Mesodermal cell (in vitro differentiated cells): ENCODE measurements around the gene C2CD5.
"Not testable (repeated sequence)": the region's sequence is repeated elsewhere in the genome, so short reads cannot be mapped to it uniquely, and the experiment has no call there.

ENCODE experiments used
- H3K27ac ChIP-seq: 2 replicates; pipeline ENCODE4 v1.7.0; 2013; ENCODE audit warnings: mild to moderate bottlenecking, low read depth, low read length, moderate library complexity; ENCODE audit not compliant: severe bottlenecking
- H3K36me3 ChIP-seq: 2 replicates; pipeline ENCODE4 v1.7.1; 2013; ENCODE audit warnings: mild to moderate bottlenecking, low read length, moderate library complexity; ENCODE audit not compliant: control insufficient read depth, insufficient read depth
- H3K4me1 ChIP-seq: one replicate; pipeline ENCODE4 v1.7.1; 2013; ENCODE audit warnings: mild to moderate bottlenecking, low read length; ENCODE audit not compliant: insufficient read depth, control insufficient read depth, poor library complexity, severe bottlenecking
- H3K4me3 ChIP-seq: 2 replicates; pipeline ENCODE4 v1.7.0; 2013; ENCODE audit warnings: low read length, control low read depth, mild to moderate bottlenecking; ENCODE audit not compliant: insufficient read depth, poor library complexity, severe bottlenecking; ENCODE audit errors: extremely low read depth
- H3K9me3 ChIP-seq: 2 replicates; pipeline ENCODE4 v1.7.1; 2013; ENCODE audit warnings: mild to moderate bottlenecking, low read length, moderate library complexity; ENCODE audit not compliant: control insufficient read depth
- WGBS, 2 experiments: methylation state at CpG; one replicate each; pipeline ENCODE4 v1.1.5; 2013; ENCODE audit warnings: missing lambda C conversion rate in 2 of 2; ENCODE audit not compliant: insufficient coverage in 2 of 2; 5-methylcytosine and 5-hydroxymethylcytosine counted together

C2CD5 gene

GRCh38 chr12:22514875-22515274 lies 29.5 kb downstream of the C2CD5 start:
- no peaks in the 10 kb centered on the region for H3K9me3 ChIP-seq
- peaks cover 8% of the 10 kb centered on the region for H3K36me3 ChIP-seq
- H3K27ac ChIP-seq = no peak overlapping the region
- WGBS, 2 experiments = 67% methylated on average over 1 of the region's 1 CpG; no CpG with 5 or more reads in 1 of the 2 experiments
- no peaks in the 10 kb centered on the region for H3K4me1 ChIP-seq
- no peak overlapping the region for H3K4me3 ChIP-seq

- H3K36me3 ChIP-seq = peaks cover 10% of the 10 kb centered on the region
- 90 to 92% methylated on average over 2 of the region's 2 CpGs for WGBS, 2 experiments
- H3K9me3 ChIP-seq = no peaks in the 10 kb centered on the region
- H3K27ac ChIP-seq = no peak overlapping the region
- no peaks in the 10 kb centered on the region for H3K4me1 ChIP-seq
- no peak overlapping the region for H3K4me3 ChIP-seq
Observed at GRCh38 chr12:22505826-22506225, 38.5 kb downstream of the C2CD5 start.

GRCh38 chr12:22500100-22500499 lies 44.2 kb downstream of the C2CD5 start:
- no peak overlapping the region for H3K4me3 ChIP-seq
- H3K4me1 ChIP-seq = no peaks in the 10 kb centered on the region
- 100% methylated on average over 1 of the region's 4 CpGs; no CpG with 5 or more reads in 1 of the 2 experiments for WGBS, 2 experiments
- no peaks in the 10 kb centered on the region for H3K9me3 ChIP-seq
- peaks cover 4% of the 10 kb centered on the region for H3K36me3 ChIP-seq
- H3K27ac ChIP-seq = no peak overlapping the region

- Histone ChIP-seq H3K4me3 (no peak overlapping the region), H3K9me3 (no peaks in the 10 kb centered on the region), H3K27ac (no peak overlapping the region), H3K4me1 (no peaks in the 10 kb centered on the region), H3K36me3 (peaks cover 4% of the 10 kb centered on the region)
- WGBS, 2 experiments = no CpG with 5 or more reads among the region's 2 CpGs
Observed at GRCh38 chr12:22499445-22499844, 44.9 kb downstream of the C2CD5 start.

- Histone ChIP-seq H3K27ac (no peak overlapping the region), H3K36me3 (peaks cover 7% of the 10 kb centered on the region)
- WGBS, 2 experiments = no CpG with 5 or more reads among the region's 1 CpG
Observed at GRCh38 chr12:22494319-22494718, 50.0 kb downstream of the C2CD5 start.

GRCh38 chr12:22491034-22491433 lies 53.3 kb downstream of the C2CD5 start:
- no peak overlapping the region for H3K4me3 ChIP-seq
- WGBS, 2 experiments = 92 to 100% methylated on average over 1 of the region's 1 CpG
- no peak overlapping the region for H3K27ac ChIP-seq
- no peaks in the 10 kb centered on the region for H3K9me3 ChIP-seq
- peaks cover 7% of the 10 kb centered on the region for H3K36me3 ChIP-seq
- H3K4me1 ChIP-seq = no peaks in the 10 kb centered on the region

More at GRCh38 chr12:22494319-22494718, 50.0 kb downstream of the C2CD5 start:
- Histone ChIP-seq H3K4me1 (no peaks in the 10 kb centered on the region), H3K4me3 (no peak overlapping the region), H3K9me3 (no peaks in the 10 kb centered on the region)

GRCh38 chr12:22488478-22488877 lies 55.9 kb downstream of the C2CD5 start:
- no peak overlapping the region for H3K4me3 ChIP-seq
- no peaks in the 10 kb centered on the region for H3K4me1 ChIP-seq
- WGBS, 2 experiments = 92% methylated on average over 2 of the region's 3 CpGs; no CpG with 5 or more reads in 1 of the 2 experiments
- no peaks in the 10 kb centered on the region for H3K9me3 ChIP-seq
- no peak overlapping the region for H3K27ac ChIP-seq
- H3K36me3 ChIP-seq = peaks cover 16% of the 10 kb centered on the region

GRCh38 chr12:22487683-22488082 lies 56.7 kb downstream of the C2CD5 start:
- not testable (repeated sequence) for H3K27ac ChIP-seq, H3K4me3 ChIP-seq, H3K4me1 ChIP-seq, H3K9me3 ChIP-seq
- peaks cover 12% of the 10 kb centered on the region for H3K36me3 ChIP-seq
- no CpG with 5 or more reads among the region's 3 CpGs for WGBS, 2 experiments

- Histone ChIP-seq H3K9me3 (no peaks in the 10 kb centered on the region), H3K36me3 (peaks cover 9% of the 10 kb centered on the region), H3K4me3 (no peak overlapping the region), H3K4me1 (no peaks in the 10 kb centered on the region), H3K27ac (no peak overlapping the region)
- WGBS, 2 experiments = 100% methylated on average over 1 of the region's 5 CpGs; no CpG with 5 or more reads in 1 of the 2 experiments
Observed at GRCh38 chr12:22481547-22482104, 62.7 kb downstream of the C2CD5 start.

GRCh38 chr12:22480814-22481213 lies 63.5 kb downstream of the C2CD5 start:
- H3K36me3 ChIP-seq, H3K27ac ChIP-seq, H3K4me1 ChIP-seq, H3K4me3 ChIP-seq, H3K9me3 ChIP-seq: not testable (repeated sequence)
- 89 to 90% methylated on average over 2 to 4 of the region's 7 CpGs for WGBS, 2 experiments

- Histone ChIP-seq H3K4me1 (no peaks in the 10 kb centered on the region), H3K36me3 (peaks cover 7% of the 10 kb centered on the region), H3K9me3 (no peaks in the 10 kb centered on the region), H3K4me3 (no peak overlapping the region), H3K27ac (no peak overlapping the region)
- 84 to 100% methylated on average over 1 to 3 of the region's 3 CpGs for WGBS, 2 experiments
Observed at GRCh38 chr12:22480016-22480415, 64.3 kb downstream of the C2CD5 start.
